PC-9 (cell line): ENCODE measurements around the gene NFKBIB.

Source experiments
- CTCF ChIP-seq: fragments of 200-600 bp; sonication (generic); conservative IDR thresholded peaks from 2 replicates; pipeline ENCODE4 v1.6.1; 2017; ENCODE audit warnings: mixed run types, antibody characterized with exemption, mild to moderate bottlenecking, moderate library complexity
- EZH2 ChIP-seq: fragments of 200-600 bp; sonication (generic); IDR thresholded peaks from 2 replicates; pipeline ENCODE4 v1.8.0; 2017; ENCODE audit warnings: antibody characterized with exemption, low read depth

- TF ChIP-seq EZH2 (no peak), CTCF (no peak)
Measured at GRCh38 chr19:38877781-38878574, 21.8 kb upstream of the NFKBIB start, which contains the start of gene RINL.
